ENCODE results near the gene PHF2.
"Not testable (repeated sequence)": the region's sequence is repeated elsewhere in the genome, so short reads cannot be mapped to it uniquely, and the experiment has no call there.

Gene PHF2

GRCh38 chr9:93665637-93666438 is 89.5 kb downstream of the PHF2 start:
- no peak for DNase-seq (ENCODE audit: low read depth in 2 of 2)

DNA sequence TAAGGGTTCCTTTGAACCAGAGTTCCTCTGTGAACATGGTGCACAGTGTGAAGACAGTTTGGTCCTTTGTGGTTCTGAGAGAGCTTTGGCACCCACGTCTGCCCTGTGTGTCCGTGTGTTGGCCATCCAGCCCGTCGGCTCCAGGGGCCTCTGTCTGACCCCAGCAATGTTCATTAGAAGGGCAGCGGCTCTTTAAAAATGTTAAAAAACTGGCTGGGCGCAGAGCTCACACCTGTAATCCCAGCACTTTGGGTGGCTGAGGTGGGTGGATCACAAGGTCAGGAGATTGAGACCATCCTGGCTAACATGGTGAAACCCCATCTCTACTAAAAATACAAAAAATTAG is 90.0 kb downstream of the PHF2 start:
- not testable (repeated sequence) for DNase-seq (ENCODE audit: low read depth in 2 of 2)

- no peak for DNase-seq (ENCODE audit: low read depth in 2 of 2)
Measured at GRCh38 chr9:93667006-93667405, 90.6 kb downstream of the PHF2 start.

DNA sequence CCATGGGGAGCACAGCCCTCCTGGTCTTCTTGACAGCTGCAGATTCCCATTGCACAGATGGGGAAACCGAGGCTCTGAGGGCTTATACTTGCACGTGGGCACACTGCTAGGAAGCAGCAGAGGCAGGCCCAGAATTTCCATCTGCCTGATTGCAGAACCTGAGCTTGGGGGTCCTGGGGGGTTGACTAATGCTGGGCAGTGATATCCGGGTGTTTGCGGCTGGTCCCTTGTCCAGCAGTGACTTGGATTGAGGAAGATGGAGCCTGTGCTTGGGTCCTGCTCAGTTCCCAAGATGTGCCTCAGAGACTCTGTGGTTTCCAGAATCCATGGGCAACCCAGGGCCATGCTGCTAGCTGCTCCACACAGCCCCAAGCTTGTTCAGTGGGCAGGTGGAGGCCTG is 91.2 kb downstream of the PHF2 start:
- no peak for DNase-seq (ENCODE audit: low read depth in 2 of 2)

DNA sequence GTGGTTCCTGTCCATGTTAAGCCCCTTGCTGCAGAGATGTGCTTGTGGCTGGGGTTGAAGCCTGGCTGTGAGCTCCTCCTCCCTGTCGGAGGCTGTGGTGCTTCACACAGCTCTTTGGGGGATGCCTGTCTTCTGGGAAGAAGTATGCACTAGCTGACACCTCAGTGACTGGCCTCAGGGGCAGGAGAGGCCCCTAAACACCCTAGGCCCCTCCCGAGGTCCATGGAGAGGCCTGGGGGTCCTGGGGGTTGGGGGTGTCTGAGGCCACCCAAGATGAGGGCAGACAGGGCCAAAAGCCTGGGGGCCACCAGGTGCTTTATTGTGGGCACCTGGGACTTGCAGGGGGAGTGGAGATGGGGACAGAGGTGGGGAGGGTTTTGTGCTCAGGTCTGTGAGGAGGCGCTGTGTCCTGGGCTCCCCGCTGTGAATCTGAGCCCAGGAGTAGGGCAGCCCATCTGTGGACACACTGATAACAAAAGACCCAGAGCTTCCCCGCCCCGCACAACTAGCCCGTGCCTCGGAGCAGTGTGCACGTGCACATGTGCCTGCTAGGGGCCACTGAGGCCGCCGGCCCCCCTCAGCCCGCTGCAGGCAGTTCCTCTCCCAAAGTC is 92.0 kb downstream of the PHF2 start:
- DNase-seq (ENCODE audit: low read depth in 2 of 2) = no peak

DNA sequence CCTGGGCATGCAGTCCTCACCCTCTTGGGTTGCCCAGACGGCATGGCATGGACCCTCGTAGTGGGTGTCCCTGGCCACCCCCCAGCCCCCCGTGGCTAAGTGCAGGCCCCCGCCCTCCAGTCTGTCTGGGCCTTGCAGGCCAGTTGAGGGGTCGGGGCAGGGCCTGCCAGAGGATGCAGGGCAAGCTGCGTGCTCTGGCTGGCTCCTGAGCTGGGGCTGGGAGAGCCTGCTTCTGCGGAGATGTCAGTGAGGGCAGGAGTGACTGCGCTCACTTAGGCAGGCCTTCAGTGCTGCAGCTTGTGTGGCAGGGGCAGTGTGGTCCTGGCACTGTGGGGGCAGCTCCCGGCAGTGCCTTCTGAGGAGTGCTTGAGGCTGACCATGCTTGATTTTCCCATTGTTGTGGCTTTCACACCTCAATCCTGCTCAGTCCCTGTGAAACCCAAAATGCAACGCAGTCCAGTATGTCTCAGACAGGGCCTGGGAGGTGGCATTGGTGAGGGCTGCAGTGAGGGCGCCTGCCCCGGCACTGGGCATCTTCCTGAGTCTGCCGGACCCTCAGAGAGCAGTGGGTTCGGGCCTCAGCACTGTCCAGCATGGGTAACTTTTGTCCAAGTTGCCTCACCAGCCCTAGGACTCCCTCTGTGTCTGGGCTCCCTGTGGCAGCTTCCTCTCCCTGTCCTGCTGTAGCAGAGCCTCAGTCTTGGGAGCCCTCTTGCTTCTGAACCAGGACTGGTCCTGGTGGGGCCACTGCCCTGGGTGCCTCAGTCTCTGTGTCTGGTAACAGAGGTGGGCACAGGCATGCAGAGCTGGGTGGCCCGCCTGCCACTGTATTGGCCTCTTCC is 93.0 kb downstream of the PHF2 start:
- DNase-seq (ENCODE audit: low read depth in 2 of 2) = no peak

DNA sequence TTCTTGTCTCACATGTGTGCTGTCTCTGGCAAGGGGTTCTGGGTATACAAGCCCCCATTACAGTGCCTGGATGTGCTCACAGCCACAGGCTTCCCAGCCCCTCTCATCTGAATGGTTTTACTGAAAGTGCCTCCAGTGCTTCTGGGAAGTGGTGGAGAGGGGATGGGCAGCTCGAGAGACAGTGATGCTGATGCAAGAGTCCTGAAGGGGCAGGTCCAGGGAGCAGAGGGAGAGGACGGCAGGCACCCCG is 93.5 kb downstream of the PHF2 start:
- DNase-seq (ENCODE audit: low read depth in 2 of 2) = no peak

DNA sequence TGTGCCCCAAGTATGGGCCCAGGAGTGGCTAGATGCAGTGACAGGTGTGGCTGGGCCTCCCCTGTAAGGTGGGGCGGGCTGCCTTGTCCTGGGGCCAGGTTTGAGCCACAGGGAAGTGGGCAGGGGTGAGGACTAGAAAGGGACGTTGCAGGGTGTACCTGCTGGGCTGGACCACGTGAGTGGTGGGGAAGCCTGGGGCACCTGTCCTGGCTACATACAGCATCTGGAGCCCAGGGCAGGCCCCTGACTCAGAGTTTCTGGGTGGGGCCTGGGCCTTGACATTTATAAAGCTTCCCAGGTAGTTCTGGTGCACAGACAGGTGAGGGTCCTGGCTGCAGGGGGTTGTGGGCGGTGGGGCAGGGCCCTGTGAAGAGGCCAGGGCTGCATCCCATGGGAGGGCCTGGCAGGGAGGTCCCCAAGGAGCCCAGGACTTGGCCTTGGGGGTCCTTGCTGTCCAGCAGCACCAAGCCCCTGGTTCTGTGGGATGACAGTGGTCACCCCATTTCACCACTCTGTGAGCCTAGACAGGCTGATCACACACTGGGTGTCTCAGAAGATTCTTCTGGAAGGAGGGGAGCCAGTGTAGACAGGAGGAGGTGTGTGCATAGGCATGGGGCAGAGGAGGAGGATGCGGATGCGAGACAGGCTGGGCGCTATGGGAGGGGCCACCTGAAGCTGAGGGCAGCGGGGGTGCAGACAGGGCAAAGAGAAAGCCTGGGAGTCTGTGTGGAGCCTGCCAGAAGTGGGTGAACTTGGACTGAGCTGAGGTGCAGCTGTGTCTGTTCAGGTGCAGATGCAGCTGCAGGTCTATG is 94.0 kb downstream of the PHF2 start:
- no peak for DNase-seq (ENCODE audit: low read depth in 2 of 2)

DNA sequence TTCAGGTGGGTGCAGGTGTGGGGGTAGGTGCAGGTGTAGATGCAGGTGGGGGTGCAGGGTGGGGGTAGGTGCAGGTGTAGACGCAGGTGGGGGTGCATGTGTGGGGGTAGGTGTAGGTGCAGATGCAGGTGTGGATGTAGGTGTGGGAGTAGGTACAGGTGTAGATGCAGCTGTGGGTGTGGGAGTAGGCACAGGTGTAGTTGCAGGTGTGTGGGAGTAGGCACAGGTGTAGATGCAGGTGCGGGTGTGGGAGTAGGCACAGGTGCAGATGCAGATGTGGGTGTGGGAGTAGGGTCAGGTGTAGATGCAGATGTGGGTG is 94.6 kb downstream of the PHF2 start:
- no peak for DNase-seq (ENCODE audit: low read depth in 2 of 2)

DNA sequence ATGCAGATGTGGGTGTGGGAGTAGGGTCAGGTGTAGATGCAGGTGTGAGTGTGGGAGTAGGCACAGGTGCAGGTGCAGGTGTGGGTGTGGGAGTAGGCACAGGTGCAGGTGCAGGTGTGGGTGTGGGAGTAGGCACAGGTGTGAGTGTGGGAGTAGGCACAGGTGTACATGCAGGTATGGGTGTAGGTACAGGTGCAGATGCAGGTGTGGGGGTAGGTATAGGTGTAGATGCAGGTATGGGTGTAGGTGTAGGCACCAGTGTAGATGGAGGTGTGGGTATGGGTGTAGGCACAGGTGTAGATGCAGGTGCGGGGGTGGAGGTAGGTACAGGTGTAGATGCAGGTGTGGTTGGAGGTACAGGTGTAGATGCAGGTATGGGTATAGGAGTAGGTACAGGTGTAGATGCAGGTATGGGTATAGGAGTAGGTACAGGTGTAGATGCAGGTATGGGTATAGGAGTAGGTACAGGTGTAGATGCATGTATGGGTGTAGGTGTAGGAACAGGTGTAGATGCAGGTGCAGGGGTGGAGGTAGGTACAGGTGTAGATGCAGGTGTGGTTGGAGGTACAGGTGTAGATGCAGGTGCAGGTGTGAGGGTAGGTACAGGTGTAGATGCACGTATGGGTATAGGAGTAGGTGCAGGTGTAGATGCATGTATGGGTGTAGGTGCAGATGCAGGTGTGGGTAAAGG is 96.1 kb downstream of the PHF2 start:
- DNase-seq (ENCODE audit: low read depth in 2 of 2) = not testable (repeated sequence)

DNA sequence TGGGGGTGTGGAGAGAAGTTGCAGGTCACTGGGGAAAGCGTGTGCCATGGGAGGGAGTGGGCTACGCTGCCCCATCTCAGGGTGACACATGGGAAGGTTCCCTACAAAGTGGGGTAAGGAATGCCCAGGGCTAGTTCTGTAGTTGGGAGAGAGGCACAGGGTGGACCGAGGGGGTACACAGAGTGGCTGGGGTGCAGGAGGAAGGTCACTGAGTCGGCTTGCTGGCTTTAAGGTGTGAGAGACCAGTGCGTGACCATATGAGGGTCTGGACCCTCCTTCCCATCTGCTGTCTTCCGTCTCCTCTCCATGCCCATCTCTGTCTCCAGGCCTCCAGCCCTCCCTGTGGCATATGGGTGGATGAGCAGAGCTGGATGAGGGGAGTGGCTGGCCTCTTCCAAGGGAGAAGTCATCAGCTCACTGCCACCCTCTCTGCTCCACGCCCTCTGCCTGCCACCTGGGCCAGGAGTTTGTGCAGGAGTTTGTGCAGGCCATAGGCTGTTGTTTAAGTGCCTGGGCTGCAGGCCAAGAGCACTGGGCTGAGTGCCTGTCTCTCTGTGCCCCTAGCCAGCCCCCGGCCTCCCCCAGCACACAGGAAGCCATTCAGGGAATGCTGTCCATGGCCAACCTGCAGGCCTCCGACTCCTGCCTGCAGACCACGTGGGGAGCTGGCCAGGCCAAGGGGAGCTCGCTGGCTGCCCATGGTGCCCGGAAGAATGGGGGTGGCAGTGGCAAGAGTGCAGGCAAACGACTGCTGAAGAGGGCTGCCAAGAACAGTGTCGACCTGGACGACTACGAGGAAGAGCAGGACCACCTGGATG is 96.8 kb downstream of the PHF2 start:
- DNase-seq (ENCODE audit: low read depth in 2 of 2) = no peak

DNA sequence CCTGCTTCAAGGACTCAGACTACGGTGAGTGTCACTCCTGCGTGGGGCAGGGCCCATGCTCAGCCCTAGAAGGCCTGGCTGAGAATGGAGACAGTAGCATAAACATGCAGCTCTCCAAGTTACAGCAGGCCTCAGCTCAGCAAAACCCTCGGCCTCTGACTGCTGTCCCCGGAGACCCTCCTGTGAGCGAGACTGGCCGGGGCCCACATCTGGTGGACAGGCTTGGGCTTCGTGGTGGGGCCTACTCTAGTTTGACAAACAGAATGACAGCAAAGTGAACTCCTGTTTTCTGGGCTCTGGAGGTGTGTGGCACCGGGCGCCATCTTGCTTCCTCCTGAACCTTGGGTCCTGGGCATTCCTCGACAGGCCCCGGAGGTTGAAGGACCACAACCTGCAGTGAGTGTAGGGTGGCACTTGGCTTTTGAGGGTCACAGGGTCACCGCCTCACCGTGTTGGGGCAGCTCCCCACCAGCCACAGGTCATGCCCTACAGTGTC is 97.5 kb downstream of the PHF2 start:
- DNase-seq (ENCODE audit: low read depth in 2 of 2) = no peak

- no peak for DNase-seq (ENCODE audit: low read depth in 2 of 2)
Measured at GRCh38 chr9:93674580-93675335, 98.4 kb downstream of the PHF2 start.

DNA sequence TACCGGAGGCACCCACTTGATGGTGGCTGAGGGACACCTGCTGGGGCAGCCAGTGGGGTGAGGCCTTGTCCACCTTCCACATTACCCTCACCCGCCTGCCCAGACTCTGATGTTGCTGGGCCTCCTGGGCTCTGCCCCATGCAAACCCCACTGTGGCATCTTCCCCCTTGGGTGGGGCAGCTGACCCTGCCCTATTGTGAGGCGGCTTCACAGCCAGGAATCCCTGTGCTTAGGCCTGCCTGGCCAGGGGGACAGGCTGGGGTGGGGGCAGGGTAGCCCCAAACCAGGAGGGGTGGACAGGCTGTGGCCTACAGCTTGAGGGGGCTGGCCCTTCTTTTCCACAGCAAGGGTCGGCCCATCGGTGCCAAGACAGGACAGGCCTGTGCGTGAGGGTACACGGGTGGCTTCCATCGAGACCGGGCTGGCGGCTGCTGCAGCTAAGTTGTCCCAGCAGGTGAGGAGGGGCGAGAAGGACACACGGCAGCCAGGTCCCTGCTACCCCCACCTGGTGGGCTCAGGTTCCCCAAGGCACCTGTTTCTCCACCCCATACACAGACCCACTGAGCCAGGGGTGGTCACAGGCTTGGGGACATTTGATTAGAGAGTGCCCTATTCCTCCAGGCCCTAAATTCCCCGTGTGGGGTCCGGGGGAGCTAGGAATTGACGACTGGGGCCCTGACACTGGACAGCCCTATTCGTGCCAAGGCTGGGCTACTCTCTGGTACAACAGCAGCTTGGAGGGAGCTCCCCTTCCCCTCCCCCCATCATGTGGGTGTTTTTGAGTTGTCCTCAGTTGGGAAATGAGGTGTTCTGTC is 99.2 kb downstream of the PHF2 start:
- no peak for DNase-seq (ENCODE audit: low read depth in 2 of 2)

DNA sequence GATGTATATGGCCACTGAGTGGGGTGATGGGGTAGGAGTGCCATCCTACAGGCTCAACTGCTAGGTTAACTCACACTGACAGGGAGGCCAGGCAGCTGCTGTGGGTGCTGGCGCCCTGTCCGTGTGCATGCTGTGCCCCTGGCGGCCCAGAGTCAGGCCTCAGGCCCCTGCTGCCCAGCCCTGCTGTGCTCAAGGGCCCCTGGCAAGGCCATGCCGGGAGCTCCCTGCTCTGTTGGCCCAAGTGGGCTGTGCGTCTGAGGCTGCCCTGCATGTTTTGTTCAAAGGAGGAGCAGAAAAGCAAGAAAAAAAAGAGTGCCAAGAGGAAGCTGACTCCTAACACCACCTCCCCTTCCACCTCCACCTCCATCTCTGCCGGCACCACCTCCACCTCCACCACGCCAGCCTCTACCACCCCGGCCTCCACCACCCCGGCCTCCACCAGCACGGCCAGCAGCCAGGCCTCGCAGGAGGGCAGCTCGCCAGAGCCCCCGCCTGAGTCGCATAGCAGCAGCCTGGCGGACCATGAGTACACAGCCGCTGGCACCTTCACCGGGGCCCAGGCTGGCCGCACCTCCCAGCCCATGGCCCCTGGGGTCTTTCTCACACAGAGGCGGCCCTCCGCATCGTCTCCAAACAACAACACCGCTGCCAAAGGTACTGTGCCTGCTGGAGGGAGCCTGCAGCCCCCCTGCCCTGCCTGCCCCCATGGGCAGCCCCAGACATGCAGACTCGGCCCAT is 100.1 kb downstream of the PHF2 start:
- DNase-seq (ENCODE audit: low read depth in 2 of 2) = no peak

DNA sequence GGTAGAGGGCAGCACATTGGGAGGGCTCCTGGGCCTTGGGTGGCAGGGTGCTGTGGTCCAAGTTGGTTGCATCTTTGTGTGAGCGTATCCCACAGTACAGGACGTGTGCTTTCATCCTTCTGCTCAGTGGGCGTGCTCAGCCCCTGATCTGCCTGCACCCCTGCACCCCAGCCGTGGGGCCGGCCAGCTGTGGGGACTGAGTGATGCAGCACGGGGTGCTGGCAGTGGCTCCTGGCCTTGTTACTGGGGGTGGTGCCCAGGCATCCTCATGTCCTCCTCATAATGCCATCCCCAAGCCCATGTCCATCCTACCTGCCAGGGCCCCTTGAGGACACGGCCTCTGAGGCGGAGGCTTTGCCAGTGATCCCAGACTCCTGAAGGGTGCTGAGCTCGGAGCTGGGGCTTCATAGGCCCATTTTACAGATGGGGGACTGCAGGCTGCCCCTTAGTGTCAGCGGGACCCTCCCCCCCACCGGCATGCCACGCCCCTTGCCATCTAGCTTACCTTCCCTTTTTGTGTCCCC is 100.7 kb downstream of the PHF2 start:
- no peak for DNase-seq (ENCODE audit: low read depth in 2 of 2)

DNA sequence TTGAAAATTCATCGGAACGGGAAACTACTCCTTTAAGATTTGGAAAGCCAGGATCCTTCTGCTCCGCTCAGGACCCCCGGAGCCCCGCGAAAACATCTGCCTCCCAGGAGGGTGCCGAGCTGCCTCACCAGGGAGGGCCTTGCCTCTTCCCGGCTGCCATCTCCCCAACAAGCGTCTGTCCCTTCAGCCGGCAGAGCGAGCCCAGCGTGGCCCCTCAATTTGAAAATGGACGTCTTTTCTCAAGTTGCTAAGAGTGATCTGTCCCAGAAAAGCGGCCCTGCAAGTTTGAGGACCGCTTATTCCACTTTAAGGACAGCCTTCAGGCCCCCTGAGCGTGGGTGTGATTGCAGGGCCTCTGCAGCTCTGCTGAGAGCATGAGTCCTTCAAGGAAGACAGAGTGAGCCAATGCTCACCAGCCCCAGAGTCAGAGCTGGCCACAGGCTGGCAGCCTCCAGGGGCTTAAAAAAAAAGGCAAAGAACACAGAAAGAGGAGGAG is 101.3 kb downstream of the PHF2 start:
- no peak for DNase-seq (ENCODE audit: low read depth in 2 of 2)
